ENCODE results near the gene KLHL29.

GRCh38 chr2:23693606-23693951 is 308.6 kb downstream of the KLHL29 start:
- TF ChIP-seq EZH2 (IDR thresholded peaks at IDR 0.05; ENCODE audit: insufficient read depth, low read length), result no peak
- TF ChIP-seq CTCF (IDR thresholded peaks at IDR 0.05; ENCODE audit: insufficient read depth, low read depth, low read length), result no peak
